ENCODE data around the gene CYP2U1. TPM values are rescaled to one million over a fixed set of nuclear protein-coding genes. Genes with fewer than 3 reads are reported as not detected.

Gene CYP2U1
- total RNA-seq, 2 experiments from 2014 or later: 5.3 to 5.4 TPM

DNA sequence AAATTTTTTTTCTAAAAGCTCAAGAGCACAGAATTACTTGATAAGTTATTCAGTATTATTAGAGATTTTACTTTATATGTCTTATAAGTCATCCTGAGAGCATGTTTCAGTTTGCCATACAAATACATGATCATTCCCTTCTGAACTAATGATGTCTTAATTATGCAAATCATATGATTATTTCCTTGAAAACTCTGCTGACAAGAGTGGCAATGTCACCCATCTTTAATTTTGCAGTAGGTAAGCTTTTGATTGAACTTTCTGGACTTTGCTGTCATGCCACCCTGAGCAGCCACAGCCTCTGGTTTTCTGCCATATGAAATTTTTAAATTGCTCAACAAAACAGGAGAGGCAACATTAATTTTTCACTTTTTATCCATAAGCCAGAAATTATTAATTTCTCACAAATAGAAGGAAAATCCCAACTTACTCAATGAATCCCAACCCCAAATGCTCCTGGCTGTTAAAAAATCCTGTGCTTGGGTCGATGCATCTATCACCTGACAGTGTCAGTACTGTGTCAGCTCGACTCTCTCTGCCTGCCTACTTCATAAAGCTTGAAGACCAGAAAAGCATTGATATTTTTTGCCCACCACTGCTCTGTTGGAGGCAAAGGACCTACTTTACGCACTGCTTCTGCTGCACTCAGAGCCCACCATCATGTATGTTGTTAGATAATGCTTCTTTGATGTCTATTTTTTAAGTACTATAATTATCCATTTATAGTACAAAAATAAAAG is 46.8 kb downstream of the CYP2U1 start:
- H3K36me3 Mint-ChIP-seq: peaks cover 12% of the 10 kb centered on the region
- DNase-seq (no peak), ATAC-seq (ENCODE audit: low read depth) (no peak)
- POLR2A ChIA-PET: no interaction called here
- peaks cover 8% of the 10 kb centered on the region for H3K4me1 Mint-ChIP-seq
- no peak overlapping the region for H3K4me3 Mint-ChIP-seq
- no peaks in the 10 kb centered on the region for H3K27me3 Mint-ChIP-seq
- H3K9me3 Mint-ChIP-seq: peaks cover 9% of the 10 kb centered on the region
- H3K27ac Mint-ChIP-seq: no peak overlapping the region

DNA sequence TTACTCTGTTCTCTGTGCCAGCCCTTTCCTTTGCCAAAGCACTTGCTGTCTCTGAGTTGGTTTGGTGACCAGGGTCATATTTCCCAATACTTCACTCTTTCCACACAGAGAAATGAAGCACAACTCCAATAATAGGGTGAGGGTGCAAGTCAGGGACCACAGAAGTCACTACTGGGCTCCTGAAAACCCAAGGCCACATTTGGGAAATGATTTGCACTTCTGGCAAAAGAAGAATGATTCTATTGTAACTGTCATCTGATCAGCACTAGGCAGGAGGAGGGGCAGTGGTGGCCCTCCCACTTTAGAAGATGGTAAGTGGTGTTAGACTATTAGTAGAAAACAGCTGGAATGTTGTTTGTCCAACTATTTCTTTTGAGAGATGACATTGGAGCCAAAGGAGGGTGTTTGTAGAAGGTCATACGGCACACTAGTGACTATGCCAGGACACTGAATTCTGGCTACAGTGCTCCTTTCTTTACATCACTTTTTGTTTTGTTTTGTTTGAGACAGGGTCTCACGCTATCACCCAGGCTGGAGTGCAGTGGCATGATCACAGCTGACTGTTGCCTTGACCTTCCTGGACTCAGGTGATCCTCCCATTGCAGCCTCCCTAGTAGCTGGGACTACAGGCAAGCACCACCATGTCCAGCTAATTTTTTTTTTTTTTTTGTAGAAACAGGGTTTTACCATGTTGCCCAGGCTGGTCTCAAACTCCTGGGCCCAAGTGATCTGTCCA is 47.5 kb downstream of the CYP2U1 start:
- ATAC-seq (ENCODE audit: low read depth): no peak
- Mint-ChIP-seq H3K4me1 (peaks cover 8% of the 10 kb centered on the region), H3K27ac (no peak overlapping the region), H3K27me3 (no peaks in the 10 kb centered on the region), H3K4me3 (no peak overlapping the region), H3K9me3 (peaks cover 9% of the 10 kb centered on the region), H3K36me3 (peaks cover 12% of the 10 kb centered on the region)
- POLR2A ChIA-PET: no interaction called here
- DNase-seq: no peak

DNA sequence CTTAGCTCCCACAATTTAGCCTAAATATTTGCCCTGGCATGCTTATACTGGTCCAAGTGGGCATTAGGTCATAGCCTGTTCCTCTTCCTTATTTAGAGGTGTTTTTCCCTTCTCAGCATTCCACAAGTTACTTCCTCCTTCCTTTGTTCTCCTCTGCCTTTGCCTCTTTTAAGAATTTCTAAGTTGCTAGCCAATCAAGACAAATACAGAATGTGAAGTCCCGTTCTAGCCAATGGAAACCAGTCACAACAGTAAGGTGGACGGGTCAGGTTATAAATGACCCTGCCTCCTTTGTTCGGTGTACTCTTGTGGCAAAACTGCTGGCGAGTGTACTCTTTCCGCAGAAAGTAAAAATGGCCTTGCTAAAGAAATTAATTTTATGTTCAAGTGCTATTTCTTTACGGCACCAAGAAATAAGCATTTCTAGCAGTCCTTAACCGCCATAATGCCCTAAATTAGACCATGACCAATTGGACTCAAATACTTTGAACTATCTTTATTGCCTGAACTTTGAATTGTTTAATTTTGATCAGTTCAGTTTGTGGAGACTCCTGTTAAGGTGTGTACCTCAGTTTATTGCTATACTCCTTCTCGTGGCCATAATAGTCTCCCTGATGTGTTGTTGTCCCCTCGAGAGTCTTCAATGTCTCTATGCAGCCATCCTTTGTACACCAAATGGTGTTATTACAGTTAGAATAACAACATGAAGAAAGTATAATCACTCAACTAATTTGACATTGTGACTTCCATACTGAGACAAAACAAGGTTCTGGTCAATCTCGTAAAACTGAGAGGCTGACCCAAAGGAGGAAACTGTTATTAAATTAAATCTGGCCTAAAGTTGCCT is 56.8 kb downstream of the CYP2U1 start:
- Mint-ChIP-seq H3K9me3 (no peaks in the 10 kb centered on the region), H3K27ac (no peak overlapping the region), H3K4me3 (no peak overlapping the region), H3K4me1 (peaks cover 24% of the 10 kb centered on the region), H3K27me3 (no peaks in the 10 kb centered on the region), H3K36me3 (peaks cover 2% of the 10 kb centered on the region)
- POLR2A ChIA-PET: no interaction called here
- ATAC-seq (ENCODE audit: low read depth): no peak
- no peak for DNase-seq

DNA sequence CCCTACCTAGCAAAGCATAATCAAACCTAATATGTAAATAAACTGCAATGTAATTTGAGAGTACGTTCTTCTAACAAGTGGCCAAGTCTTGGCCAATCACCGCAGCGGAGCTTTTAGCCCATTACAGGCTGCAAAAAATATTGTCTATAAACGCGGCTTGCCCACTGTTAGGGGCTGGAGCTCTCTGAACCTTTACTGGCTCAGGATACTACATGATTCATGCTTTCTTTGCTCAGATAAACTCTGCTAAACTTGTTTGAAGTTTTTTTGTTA is 57.4 kb downstream of the CYP2U1 start:
- ATAC-seq (ENCODE audit: low read depth) (no peak), DNase-seq (no peak)
- no peak overlapping the region for H3K4me3 Mint-ChIP-seq
- POLR2A ChIA-PET: no interaction called here
- peaks cover 3% of the 10 kb centered on the region for H3K36me3 Mint-ChIP-seq
- H3K9me3 Mint-ChIP-seq: no peaks in the 10 kb centered on the region
- H3K4me1 Mint-ChIP-seq: peaks cover 26% of the 10 kb centered on the region
- H3K27me3 Mint-ChIP-seq: no peaks in the 10 kb centered on the region
- no peak overlapping the region for H3K27ac Mint-ChIP-seq

DNA sequence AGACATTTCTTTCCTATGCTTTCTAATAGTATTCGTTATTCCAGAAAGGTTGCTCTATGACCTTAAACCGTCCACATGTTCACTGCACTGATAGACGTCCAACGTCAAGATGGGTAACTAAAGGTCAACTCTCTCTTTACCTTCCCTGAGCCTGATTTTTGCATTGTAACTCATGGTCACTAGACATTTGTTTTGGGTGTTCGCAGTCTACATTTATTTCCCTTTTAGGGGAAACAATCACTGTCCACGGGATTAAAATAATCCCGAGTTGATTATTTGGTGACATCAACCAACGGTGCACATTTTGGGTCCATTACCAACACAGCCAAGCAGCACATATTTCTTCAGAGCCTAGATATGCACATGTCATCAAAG is 57.8 kb downstream of the CYP2U1 start:
- no peaks in the 10 kb centered on the region for H3K27me3 Mint-ChIP-seq
- ATAC-seq (ENCODE audit: low read depth): no peak
- H3K4me1 Mint-ChIP-seq: peaks cover 30% of the 10 kb centered on the region
- no peaks in the 10 kb centered on the region for H3K9me3 Mint-ChIP-seq
- POLR2A ChIA-PET: no interaction called here
- peaks cover 3% of the 10 kb centered on the region for H3K36me3 Mint-ChIP-seq
- peak overlapping the region; percentile 94 for H3K4me3 Mint-ChIP-seq
- DNase-seq: no peak
- H3K27ac Mint-ChIP-seq: peak overlapping the region; percentile 88

DNA sequence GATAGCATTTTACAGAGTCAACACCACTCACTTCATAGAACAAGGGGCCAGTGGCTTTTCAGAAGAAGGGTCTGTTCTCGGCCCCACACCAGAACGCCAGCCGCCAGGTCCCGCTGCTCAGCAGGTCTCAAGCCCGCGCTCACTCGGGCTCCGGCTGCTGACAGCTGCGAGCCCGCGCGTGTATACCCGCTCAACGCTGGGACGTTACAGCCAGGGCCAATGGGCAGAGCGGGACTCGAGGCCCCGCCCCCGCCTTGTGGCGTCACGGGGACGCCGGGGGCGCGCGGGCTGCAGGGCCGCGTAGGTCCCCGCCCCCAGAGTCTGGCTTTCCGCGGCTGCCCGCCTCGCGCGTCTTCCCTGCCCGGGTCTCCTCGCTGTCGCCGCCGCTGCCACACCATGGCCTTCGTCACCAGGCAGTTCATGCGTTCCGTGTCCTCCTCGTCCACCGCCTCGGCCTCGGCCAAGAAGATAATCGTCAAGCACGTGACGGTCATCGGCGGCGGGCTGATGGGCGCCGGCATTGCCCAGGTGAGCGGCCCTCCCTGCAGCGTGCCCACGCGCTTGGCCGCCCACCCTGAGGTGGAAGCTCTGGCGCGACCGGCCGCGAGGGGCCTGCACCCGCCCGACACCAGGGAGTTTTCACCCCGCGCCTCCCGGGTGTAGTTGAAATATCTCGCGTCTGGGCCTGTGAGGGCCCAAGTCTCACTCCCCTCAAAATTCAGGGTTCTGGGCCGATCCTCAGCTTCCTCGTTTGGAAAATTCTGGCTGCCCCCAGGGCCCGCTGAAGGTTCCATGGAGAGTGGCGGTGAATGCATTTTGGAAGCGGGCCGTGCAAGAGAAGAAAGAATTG is 58.4 kb downstream of the CYP2U1 start, which contains the start of gene HADH:
Gene HADH (plus strand): TSS at position 353 of the 850 bp plus-strand sequence. CDS start 44 bp downstream, at position 397.
- Mint-ChIP-seq H3K4me3 (peak within 1 kb of the TSS; percentile 94), H3K4me1 (peaks cover 34% of the 10 kb centered on the region), H3K36me3 (peaks cover 7% of the 10 kb centered on the region), H3K27me3 (no peaks in the 10 kb centered on the region), H3K27ac (peak within 1 kb of the TSS; percentile 90), H3K9me3 (no peaks in the 10 kb centered on the region)
- POLR2A ChIA-PET: interaction anchor here (1.0 to 2.1 kb wide), 5 partner anchors 10 to 600 kb away, joined by 3 to 5 read pairs (median 3); no protein-coding TSS in a partner anchor
- peak; percentile 99 for DNase-seq
- ATAC-seq (ENCODE audit: low read depth): peak; percentile 99

DNA sequence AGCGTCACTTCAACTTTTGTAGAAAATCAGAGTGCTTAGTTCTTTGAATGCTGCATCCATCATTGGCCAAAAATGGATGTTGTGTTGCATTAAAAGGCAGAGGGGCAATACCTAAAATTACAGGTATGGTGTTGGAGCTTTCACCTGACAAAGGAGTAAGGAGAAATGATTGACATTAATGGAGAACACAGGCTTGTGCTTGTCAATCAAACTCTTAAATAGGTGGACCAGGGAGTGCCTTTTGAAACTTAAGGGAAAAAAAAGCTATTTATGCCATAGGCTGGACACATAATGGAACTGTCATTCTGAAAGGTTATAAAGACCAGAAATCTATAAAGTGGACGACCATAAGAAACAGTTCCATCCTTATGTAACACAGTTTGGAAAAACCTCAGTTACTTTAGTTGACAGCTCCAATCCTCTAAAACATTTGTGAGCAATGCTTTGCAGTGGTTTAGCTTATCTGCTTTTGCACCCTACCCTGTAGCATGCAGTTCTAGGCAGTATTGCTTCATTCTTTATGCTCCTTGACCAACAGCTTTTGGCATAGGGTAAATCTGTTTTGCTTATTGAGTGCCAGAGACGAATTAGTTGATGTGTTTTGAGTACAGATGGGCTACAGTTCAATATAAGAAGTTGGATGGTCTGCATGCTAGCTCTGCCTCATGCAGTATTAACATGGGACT is 60.7 kb downstream of the CYP2U1 start:
- ATAC-seq (ENCODE audit: low read depth) (no peak), DNase-seq (no peak)
- Mint-ChIP-seq H3K4me3 (peak overlapping the region; percentile 94), H3K27ac (no peak overlapping the region), H3K9me3 (no peaks in the 10 kb centered on the region), H3K4me1 (peaks cover 42% of the 10 kb centered on the region), H3K36me3 (peaks cover 27% of the 10 kb centered on the region), H3K27me3 (no peaks in the 10 kb centered on the region)
- POLR2A ChIA-PET: interaction anchor here (0.5 kb wide), 1 partner anchor 564 kb away, joined by 3 read pairs; no protein-coding TSS in a partner anchor

DNA sequence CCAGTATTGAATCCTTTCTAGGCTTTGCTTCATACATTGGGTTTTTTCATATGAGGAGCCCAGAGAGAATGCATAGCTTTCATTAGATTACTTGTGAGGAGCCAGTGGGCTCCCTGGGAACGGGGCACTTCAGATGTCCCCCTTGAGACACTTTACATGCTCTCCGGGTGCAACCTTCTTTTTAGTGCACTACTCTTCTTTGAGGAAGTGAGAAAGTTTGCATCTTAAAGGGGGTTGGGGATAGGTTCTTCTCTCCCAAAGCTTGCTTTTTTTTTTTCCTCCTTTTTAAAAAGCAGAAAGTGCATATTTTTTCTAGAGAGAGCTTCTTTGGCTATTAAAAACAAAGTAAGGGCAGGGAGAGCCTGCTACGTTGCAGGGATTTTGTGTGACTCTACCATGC is 62.6 kb downstream of the CYP2U1 start:
- POLR2A ChIA-PET: interaction anchor here (0.6 kb wide), 2 partner anchors 215 to 614 kb away, joined by 3 to 4 read pairs; no protein-coding TSS in a partner anchor
- H3K4me1 Mint-ChIP-seq: peaks cover 43% of the 10 kb centered on the region
- no peak for ATAC-seq (ENCODE audit: low read depth)
- no peaks in the 10 kb centered on the region for H3K27me3 Mint-ChIP-seq
- no peaks in the 10 kb centered on the region for H3K9me3 Mint-ChIP-seq
- peaks cover 43% of the 10 kb centered on the region for H3K36me3 Mint-ChIP-seq
- no peak for DNase-seq
- no peak overlapping the region for H3K27ac Mint-ChIP-seq
- H3K4me3 Mint-ChIP-seq: peak overlapping the region; percentile 10

DNA sequence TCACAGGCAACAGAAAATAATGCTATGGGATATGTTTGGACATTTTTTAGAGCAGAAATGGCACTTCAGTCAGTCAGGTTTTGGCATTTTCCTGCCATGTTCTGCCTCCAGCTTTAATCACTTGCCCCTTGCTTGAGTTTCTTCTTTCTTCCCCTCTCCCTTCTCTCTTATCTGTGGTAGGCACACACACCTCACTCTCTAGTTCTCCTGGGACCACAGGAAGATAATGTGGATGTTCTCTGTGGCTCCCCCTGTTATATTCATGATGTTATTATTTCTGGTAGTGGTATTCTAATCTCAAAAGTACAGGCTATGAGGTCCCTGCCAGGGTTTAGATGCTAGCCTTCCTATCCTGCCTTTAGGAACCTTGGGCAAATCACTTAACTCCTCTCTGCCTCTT is 63.5 kb downstream of the CYP2U1 start:
- Mint-ChIP-seq H3K27ac (no peak overlapping the region), H3K36me3 (peaks cover 48% of the 10 kb centered on the region), H3K27me3 (no peaks in the 10 kb centered on the region), H3K4me3 (no peak overlapping the region), H3K4me1 (peaks cover 40% of the 10 kb centered on the region), H3K9me3 (no peaks in the 10 kb centered on the region)
- no peak for DNase-seq
- ATAC-seq (ENCODE audit: low read depth): no peak
- POLR2A ChIA-PET: no interaction called here

DNA sequence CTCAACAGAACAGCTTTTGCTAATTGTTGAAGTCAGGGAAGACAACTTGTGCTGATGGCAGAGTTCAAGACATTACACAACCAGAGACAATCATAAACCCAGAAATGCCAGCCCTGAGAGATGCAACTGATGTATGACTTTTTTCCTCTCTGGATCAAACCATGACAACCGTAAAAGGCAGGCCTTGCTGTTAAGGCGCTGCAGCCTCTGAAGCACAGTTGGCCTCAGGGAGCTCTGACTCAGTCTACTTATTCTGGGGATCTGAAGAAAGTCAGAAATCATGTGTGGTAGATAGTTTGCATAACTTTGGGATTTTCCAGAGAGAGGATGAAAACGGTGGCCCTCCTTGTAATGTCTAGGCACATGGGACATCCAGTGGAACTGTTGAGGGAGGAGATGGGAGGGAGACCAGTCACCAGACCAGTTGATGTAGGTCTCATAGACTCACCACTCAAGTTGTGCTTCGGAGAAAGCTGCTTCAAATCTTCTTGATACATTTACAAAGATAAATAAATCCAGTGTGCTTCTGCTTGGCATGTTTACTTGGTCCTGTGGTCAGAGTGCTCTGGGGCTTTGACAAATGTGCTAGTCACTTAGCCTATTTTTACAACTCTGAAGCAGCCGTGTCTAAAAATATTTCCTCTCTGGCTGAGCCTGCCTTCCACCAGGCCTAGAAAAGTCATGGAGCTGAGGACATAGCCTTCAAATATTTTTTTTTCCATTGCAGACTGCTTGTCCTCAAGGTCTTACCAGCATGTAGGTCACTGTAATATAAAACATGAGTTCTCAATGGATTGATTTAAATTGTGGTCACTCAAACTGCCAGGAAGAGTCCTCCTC is 65.8 kb downstream of the CYP2U1 start:
- ATAC-seq (ENCODE audit: low read depth) (no peak), DNase-seq (no peak)
- H3K27me3 Mint-ChIP-seq: no peaks in the 10 kb centered on the region
- POLR2A ChIA-PET: no interaction called here
- H3K27ac Mint-ChIP-seq: no peak overlapping the region
- H3K4me3 Mint-ChIP-seq: no peak overlapping the region
- H3K4me1 Mint-ChIP-seq: peaks cover 32% of the 10 kb centered on the region
- peaks cover 1% of the 10 kb centered on the region for H3K9me3 Mint-ChIP-seq
- peaks cover 64% of the 10 kb centered on the region for H3K36me3 Mint-ChIP-seq

DNA sequence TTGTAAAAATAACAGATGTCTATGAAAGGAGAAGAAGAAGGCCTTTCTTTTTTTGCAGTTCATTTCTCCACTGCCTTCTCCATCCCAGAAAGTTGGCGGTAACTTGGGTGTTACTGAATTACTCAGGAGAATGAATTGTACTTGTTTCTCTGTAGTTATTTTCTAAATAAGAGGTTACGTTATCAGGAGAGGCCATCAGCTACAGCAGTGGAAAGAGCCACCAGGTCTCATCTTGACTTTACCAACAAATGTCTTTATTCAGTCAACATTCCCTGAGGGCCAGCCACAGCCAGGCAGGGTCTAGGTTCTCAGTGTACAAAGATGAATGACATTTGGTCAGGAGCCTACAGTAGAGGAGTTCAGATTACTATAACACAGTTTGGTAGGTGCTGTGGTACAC is 66.4 kb downstream of the CYP2U1 start:
- POLR2A ChIA-PET: no interaction called here
- no peak for DNase-seq

More for the DNA sequence above, 66.4 kb downstream of the CYP2U1 start:
- no peak for ATAC-seq (ENCODE audit: low read depth)
- Mint-ChIP-seq H3K4me3 (no peak overlapping the region), H3K27ac (no peak overlapping the region), H3K9me3 (peaks cover 4% of the 10 kb centered on the region), H3K36me3 (peaks cover 68% of the 10 kb centered on the region), H3K27me3 (no peaks in the 10 kb centered on the region), H3K4me1 (peaks cover 27% of the 10 kb centered on the region)
